GM12892 (cell line): ENCODE measurements around the gene EML4.

Source experiments
- POLR2A ChIP-seq: IDR thresholded peaks from 2 replicates; pipeline ENCODE4 v1.6.1; 2011; ENCODE audit warnings: low read depth, low read length, control low read depth
- POLR2AphosphoS5 ChIP-seq: IDR thresholded peaks from 2 replicates; pipeline ENCODE4 v1.6.1; 2011; ENCODE audit warnings: low read depth, low read length, control low read depth
- TAF1 ChIP-seq: IDR thresholded peaks from 2 replicates; pipeline ENCODE4 v1.6.1; 2011; ENCODE audit warnings: low read depth, mild to moderate bottlenecking, control low read depth, low read length, borderline replicate concordance

GRCh38 chr2:42348113-42348805, 179.1 kb downstream of the EML4 start:
- TF ChIP-seq POLR2AphosphoS5 = no peak
- TF ChIP-seq POLR2A = no peak
- TF ChIP-seq TAF1 = no peak
